Transverse colon (tissue), 4 donors: ENCODE measurements around the gene ASXL1. TPM values are rescaled to one million over a fixed set of nuclear protein-coding genes. Genes with fewer than 3 reads are reported as not detected.

Source experiments
- DNase-seq: peaks from one replicate; pipeline ENCODE4 v3.0.0-alpha.2; 2019
- H3K27ac ChIP-seq, 4 donors: fragments of 200-600 bp; sonication (generic); 2 replicates each; pipeline ENCODE4 v1.5.1; 2016 to 2018; ENCODE audit warnings: inconsistent platforms in 4 of 4
- H3K27me3 ChIP-seq: fragments of 200-600 bp; sonication (generic); 2 replicates; pipeline ENCODE4 v1.5.1; 2017; ENCODE audit warnings: inconsistent platforms
- H3K36me3 ChIP-seq, 4 donors: fragments of 200-600 bp; sonication (generic); 2 replicates each; pipeline ENCODE4 v1.5.1; 2017 to 2019; ENCODE audit warnings: inconsistent platforms in 4 of 4
- H3K4me1 ChIP-seq, 4 donors: fragments of 200-600 bp; sonication (generic); 2 replicates each; pipeline ENCODE4 v1.5.1; 2017 to 2020; ENCODE audit warnings: inconsistent platforms in 4 of 4
- H3K4me3 ChIP-seq, 4 donors: fragments of 200-600 bp; sonication (generic); 1 replicate in 1 of 4; 2 replicates in 3 of 4; pipeline versions ENCODE4 v1.5.1 to v1.6.1; 2017 to 2019; ENCODE audit warnings: inconsistent platforms in 4 of 4
- H3K9me3 ChIP-seq, 2 donors: fragments of 200-600 bp; sonication (generic); 2 replicates each; pipeline ENCODE4 v1.5.1; 2017 to 2019; ENCODE audit warnings: inconsistent platforms in 2 of 2
- CTCF ChIP-seq, 5 experiments: fragments of 200-600 bp in 3 of 5; fragments of 450-650 bp in 2 of 5; sonication (generic) in 3 of 5; IDR thresholded peaks; 1 replicate in 2 of 5; 2 replicates in 3 of 5; pipeline ENCODE4 v1.5.1; 2016 to 2017; ENCODE audit warnings: antibody characterized with exemption in 5 of 5, inconsistent platforms in 3 of 5, mild to moderate bottlenecking in 2 of 5, moderate library complexity in 1 of 5
- EP300 ChIP-seq: sonication (generic); formaldehyde crosslinking; IDR thresholded peaks from one replicate; pipeline ENCODE4 v1.6.1; 2017; ENCODE audit warnings: antibody characterized with exemption, low read depth
- POLR2A ChIP-seq: fragments of 450-650 bp; IDR thresholded peaks from one replicate; pipeline ENCODE4 v1.6.1; 2016; ENCODE audit warnings: antibody characterized with exemption, mild to moderate bottlenecking, moderate library complexity
- POLR2AphosphoS5 ChIP-seq, 3 donors: sonication (generic); formaldehyde crosslinking; IDR thresholded peaks; one replicate each; pipeline ENCODE4 v1.6.1; 2016; ENCODE audit warnings: antibody characterized with exemption in 3 of 3
- WGBS, 2 donors: methylation state at CpG; one replicate each; pipeline ENCODE4 v1.1.5; 2018; ENCODE audit warnings: low coverage in 1 of 2; 5-methylcytosine and 5-hydroxymethylcytosine counted together
- in situ Hi-C, 4 donors: fragments of 200-750 bp; cut with MboI; loops; one replicate each; pipeline versions ENCODE4 v1.15.0 to v1.15.1; 2017; ENCODE audit warnings: low sequenced_read_pairs in 3 of 4, low pct_ligation_motif_present in 1 of 4, low pct_unique_long_range_greater_than_20kb in 1 of 4
- intact Hi-C: fragments of 100-400 bp; cut with DNase I; formaldehyde crosslinking; loops from one replicate; pipeline ENCODE4 v1.15.1; 2023; ENCODE audit warnings: low total_unique reads
- total RNA-seq, 4 donors: library from RNA; depleted of rRNA; stranded (reverse); fragments of >200 nt; gene quantifications; one replicate each; pipeline ENCODE4 v1.1.0, GENCODE V29; 2016

The ASXL1 gene
- total RNA-seq, 4 donors from 2014 or later, result 39.6 to 293 (median 92.8) TPM

GRCh38 chr20:32456869-32457478 is 98.8 kb downstream of the ASXL1 start:
- peak overlapping the region; percentile 9 to 43 (median 22) for H3K4me3 ChIP-seq
- DNase-seq, result no peak
- H3K9me3 ChIP-seq, result no peaks in the 10 kb centered on the region
- TF ChIP-seq POLR2AphosphoS5 (IDR thresholded peaks at IDR 0.05), result no peak
- TF ChIP-seq EP300, result no peak
- TF ChIP-seq CTCF (IDR thresholded peaks at IDR 0.05), result peak; percentile 29 to 69 (median 54)
- in situ Hi-C loops, result no loop called here
- intact Hi-C loops, result no loop called here
- H3K4me1 ChIP-seq, result peaks cover 5 to 19% (median 13%) of the 10 kb centered on the region in 4 donors
- no peaks in the 10 kb centered on the region for H3K27me3 ChIP-seq
- WGBS, 2 donors, result 40% methylated on average over 7 of the region's 36 CpGs; no CpG with 5 or more reads in 1 of the 2 donors
- peaks cover 0 to 19% (median 6%) of the 10 kb centered on the region in 4 donors for H3K36me3 ChIP-seq
- H3K27ac ChIP-seq, result peak overlapping the region in 3 of 4 donors; percentile 14 to 69 (median 56)

- Histone ChIP-seq H3K4me1 (peaks cover 8 to 25% (median 17%) of the 10 kb centered on the region in 4 donors), H3K36me3 (peaks cover 0 to 14% (median 6%) of the 10 kb centered on the region in 4 donors), H3K9me3 (no peaks in the 10 kb centered on the region), H3K4me3 (peak overlapping the region; percentile 9 to 43 (median 22)), H3K27ac (peak overlapping the region in 3 of 4 donors; percentile 14 to 69 (median 56)), H3K27me3 (no peaks in the 10 kb centered on the region)
- in situ Hi-C loops (no loop called here), intact Hi-C loops (no loop called here)
- WGBS, 2 donors, result 45% methylated on average over 25 of the region's 29 CpGs; no CpG with 5 or more reads in 1 of the 2 donors
- TF ChIP-seq POLR2A (no peak), POLR2AphosphoS5 (IDR thresholded peaks at IDR 0.05) (no peak), EP300 (no peak), CTCF (IDR thresholded peaks at IDR 0.05) (no peak)
- no peak for DNase-seq
Observed at GRCh38 chr20:32457479-32457986, 99.4 kb downstream of the ASXL1 start.

GRCh38 chr20:32458061-32458836 is 100.1 kb downstream of the ASXL1 start:
- 88% methylated on average over 10 of the region's 10 CpGs; no CpG with 5 or more reads in 1 of the 2 donors for WGBS, 2 donors
- DNase-seq, result no peak
- intact Hi-C loops (no loop called here), in situ Hi-C loops (no loop called here)
- no peaks in the 10 kb centered on the region for H3K9me3 ChIP-seq
- H3K27ac ChIP-seq, result no peak overlapping the region
- H3K4me3 ChIP-seq, result no peak overlapping the region
- peaks cover 0 to 8% (median 3%) of the 10 kb centered on the region in 4 donors for H3K36me3 ChIP-seq
- H3K4me1 ChIP-seq, result peaks cover 15 to 30% (median 23%) of the 10 kb centered on the region in 4 donors
- H3K27me3 ChIP-seq, result no peaks in the 10 kb centered on the region
- TF ChIP-seq POLR2A, result no peak
- no peak for TF ChIP-seq CTCF (IDR thresholded peaks at IDR 0.05)
- TF ChIP-seq POLR2AphosphoS5 (IDR thresholded peaks at IDR 0.05), result no peak

DNA sequence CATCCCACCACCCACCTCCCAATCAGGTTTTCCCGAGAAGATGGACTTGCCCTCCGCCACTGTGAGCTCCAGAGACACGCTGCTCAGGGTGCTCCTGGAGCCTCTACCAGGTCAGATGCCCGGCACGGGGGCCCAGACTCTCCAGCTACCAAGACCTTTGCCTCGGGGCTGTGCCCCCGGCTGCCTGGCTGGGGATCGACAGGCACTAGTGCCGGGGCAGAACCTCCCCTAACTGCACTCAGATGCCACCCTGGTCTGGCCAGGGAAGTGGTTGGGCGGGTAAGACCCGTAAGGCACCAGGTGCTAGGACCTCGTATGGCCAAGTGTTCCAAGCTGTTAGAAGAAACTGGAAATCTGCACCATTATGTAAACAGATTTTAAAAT is 100.7 kb downstream of the ASXL1 start:
- in situ Hi-C loops (no loop called here), intact Hi-C loops (no loop called here)
- no peak for DNase-seq
- Histone ChIP-seq H3K36me3 (peaks cover 0 to 4% (median under 1%) of the 10 kb centered on the region in 4 donors), H3K27ac (no peak overlapping the region), H3K4me1 (peaks cover 21 to 36% (median 29%) of the 10 kb centered on the region in 4 donors), H3K4me3 (no peak overlapping the region), H3K27me3 (no peaks in the 10 kb centered on the region), H3K9me3 (no peaks in the 10 kb centered on the region)
- TF ChIP-seq POLR2AphosphoS5 (IDR thresholded peaks at IDR 0.05) (no peak), EP300 (no peak), CTCF (IDR thresholded peaks at IDR 0.05) (no peak), POLR2A (no peak)
- 82% methylated on average over 12 of the region's 12 CpGs; no CpG with 5 or more reads in 1 of the 2 donors for WGBS, 2 donors
